ENCODE data around the gene ACKR2.

ACKR2 gene

DNA sequence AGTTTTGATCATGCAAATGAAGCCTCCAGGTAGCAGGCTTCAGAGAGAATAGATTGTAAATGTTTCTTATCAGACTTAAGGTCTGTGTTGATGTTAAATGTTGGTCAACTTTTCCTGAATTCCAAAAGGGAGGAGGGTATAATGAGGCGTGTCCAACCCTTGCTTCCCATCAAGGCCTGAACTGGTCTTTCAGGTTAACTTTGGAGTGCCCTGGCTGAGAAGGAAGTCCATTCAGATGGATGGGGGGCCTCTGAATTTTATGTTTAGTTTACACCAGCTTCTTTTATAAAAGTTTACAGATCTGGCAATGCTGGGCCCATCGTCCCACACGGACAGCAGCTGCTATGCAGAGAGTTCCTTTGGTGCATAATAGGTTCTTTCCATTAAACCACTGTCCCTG lies 45.1 kb upstream of the ACKR2 start:
- no peaks in the 10 kb centered on the region for H4K20me1 ChIP-seq (ENCODE audit: insufficient read depth, low read length, poor library complexity, severe bottlenecking)
- H3K9ac ChIP-seq (ENCODE audit: low read depth, low read length, poor library complexity, severe bottlenecking), result no peak overlapping the region
- TF ChIP-seq, protein P1, sequence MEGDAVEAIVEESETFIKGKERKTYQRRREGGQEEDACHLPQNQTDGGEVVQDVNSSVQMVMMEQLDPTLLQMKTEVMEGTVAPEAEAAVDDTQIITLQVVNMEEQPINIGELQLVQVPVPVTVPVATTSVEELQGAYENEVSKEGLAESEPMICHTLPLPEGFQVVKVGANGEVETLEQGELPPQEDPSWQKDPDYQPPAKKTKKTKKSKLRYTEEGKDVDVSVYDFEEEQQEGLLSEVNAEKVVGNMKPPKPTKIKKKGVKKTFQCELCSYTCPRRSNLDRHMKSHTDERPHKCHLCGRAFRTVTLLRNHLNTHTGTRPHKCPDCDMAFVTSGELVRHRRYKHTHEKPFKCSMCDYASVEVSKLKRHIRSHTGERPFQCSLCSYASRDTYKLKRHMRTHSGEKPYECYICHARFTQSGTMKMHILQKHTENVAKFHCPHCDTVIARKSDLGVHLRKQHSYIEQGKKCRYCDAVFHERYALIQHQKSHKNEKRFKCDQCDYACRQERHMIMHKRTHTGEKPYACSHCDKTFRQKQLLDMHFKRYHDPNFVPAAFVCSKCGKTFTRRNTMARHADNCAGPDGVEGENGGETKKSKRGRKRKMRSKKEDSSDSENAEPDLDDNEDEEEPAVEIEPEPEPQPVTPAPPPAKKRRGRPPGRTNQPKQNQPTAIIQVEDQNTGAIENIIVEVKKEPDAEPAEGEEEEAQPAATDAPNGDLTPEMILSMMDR (conservative IDR thresholded peaks at IDR 0.05; ENCODE audit: low read length), result no peak
- TF ChIP-seq EZH2phosphoT487 (IDR thresholded peaks at IDR 0.05; ENCODE audit: borderline replicate concordance), result no peak

DNA sequence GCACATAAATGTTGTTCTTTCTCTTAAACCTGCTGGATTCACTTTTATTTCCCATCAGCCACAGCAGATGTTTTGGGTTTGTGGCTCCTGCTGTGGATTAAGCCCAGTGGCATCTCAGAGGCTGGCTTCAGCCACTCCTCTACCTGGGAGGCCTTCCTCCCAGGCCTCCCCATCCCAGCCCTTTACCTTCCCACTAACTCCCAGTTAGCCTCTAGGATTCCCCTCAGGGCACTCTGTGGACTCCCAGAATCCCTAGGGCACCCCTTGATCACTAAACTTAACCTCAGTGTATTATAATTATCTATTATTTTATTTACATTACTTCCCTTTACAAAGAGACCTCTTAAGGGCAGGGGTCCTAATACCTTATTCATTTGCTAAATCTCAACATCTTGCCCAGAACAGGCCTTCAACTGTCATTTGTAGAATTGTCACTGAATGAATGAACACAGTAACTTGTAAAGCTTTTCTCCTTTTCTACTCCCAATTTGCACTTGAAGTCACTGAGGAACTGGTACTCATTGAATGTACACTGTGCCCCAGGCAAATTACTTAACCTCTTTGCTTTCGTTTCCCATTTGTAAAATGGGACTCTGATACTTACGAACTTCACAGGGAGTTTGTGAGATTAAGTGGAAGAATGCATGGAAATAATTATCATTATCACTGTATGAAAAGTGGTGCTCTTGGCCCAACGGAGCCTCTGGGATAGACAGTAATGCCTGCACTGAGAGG lies 44.5 kb upstream of the ACKR2 start:
- Histone ChIP-seq H3F3A (ENCODE audit: low read depth) (no peaks in the 10 kb centered on the region), H3K9ac (ENCODE audit: low read depth, low read length, poor library complexity, severe bottlenecking) (no peak overlapping the region), H2AFZ (ENCODE audit: low read length) (no peak overlapping the region), H3K4me1 (ENCODE audit: insufficient read depth, low read length, poor library complexity, severe bottlenecking) (no peaks in the 10 kb centered on the region), H3K9me3 (ENCODE audit: insufficient read depth, low read depth, low read length) (no peaks in the 10 kb centered on the region), H3K4me2 (ENCODE audit: low read depth, low read length, poor library complexity, severe bottlenecking) (no peak overlapping the region), H3K4me3 (ENCODE audit: low read length, poor library complexity, severe bottlenecking) (no peak overlapping the region), H3K79me2 (ENCODE audit: insufficient read depth, low read length) (no peaks in the 10 kb centered on the region), H3K27me3 (ENCODE audit: insufficient read depth, low read length, poor library complexity, severe bottlenecking) (no peaks in the 10 kb centered on the region), H3K9me2 (replicated peaks; ENCODE audit: low read depth, low read length) (no peaks in the 10 kb centered on the region), H4K20me1 (ENCODE audit: insufficient read depth, low read length, poor library complexity, severe bottlenecking) (no peaks in the 10 kb centered on the region), H3K36me3 (ENCODE audit: insufficient read depth, low read length) (no peaks in the 10 kb centered on the region)
- TF ChIP-seq, protein P1 (conservative IDR thresholded peaks at IDR 0.05; ENCODE audit: low read length), result no peak
- TF ChIP-seq EZH2phosphoT487 (IDR thresholded peaks at IDR 0.05; ENCODE audit: borderline replicate concordance), result no peak

More for the DNA sequence above, 45.1 kb upstream of the ACKR2 start:
- Histone ChIP-seq H3K36me3 (ENCODE audit: insufficient read depth, low read length) (no peaks in the 10 kb centered on the region), H3K4me3 (ENCODE audit: low read length, poor library complexity, severe bottlenecking) (no peak overlapping the region), H3K4me2 (ENCODE audit: low read depth, low read length, poor library complexity, severe bottlenecking) (no peak overlapping the region), H3K27me3 (ENCODE audit: insufficient read depth, low read length, poor library complexity, severe bottlenecking) (no peaks in the 10 kb centered on the region), H3K4me1 (ENCODE audit: insufficient read depth, low read length, poor library complexity, severe bottlenecking) (no peaks in the 10 kb centered on the region), H3K9me3 (ENCODE audit: insufficient read depth, low read depth, low read length) (no peaks in the 10 kb centered on the region), H3K79me2 (ENCODE audit: insufficient read depth, low read length) (no peaks in the 10 kb centered on the region), H3K9me2 (replicated peaks; ENCODE audit: low read depth, low read length) (no peaks in the 10 kb centered on the region), H3F3A (ENCODE audit: low read depth) (no peaks in the 10 kb centered on the region; the same call in 1 of the 2 replicates), H2AFZ (ENCODE audit: low read length) (no peak overlapping the region)

DNA sequence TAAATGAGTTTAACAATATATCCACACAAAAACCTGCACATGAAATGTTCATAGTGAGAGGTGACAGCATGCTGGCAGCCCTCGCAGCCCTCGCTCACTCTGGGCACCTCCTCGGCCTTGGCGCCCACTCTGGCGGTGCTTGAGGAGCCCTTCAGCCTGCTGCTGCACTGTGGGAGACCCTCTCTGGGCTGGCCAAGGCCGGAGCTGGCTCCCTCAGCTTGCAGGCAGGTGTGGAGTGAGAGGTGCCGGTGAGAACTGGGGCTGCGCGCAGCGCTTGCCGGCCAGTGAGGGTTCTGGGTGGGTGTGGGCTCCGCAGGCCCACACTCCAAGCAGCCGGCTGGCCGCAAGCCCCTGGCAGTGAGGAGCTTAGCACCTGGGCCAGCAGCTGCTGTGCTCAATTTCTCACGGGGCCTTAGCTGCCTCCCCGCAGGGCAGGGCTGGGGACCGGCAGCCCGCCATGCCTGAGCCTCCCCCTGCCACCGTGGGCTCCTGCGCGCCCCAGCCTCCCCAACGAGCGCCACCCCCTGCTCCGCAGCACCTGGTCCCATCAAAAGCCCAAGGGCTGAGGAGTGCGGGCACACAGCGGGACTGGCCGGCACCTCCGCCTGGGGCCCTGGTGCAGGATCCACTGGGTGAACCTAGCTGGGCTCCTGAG lies 39.6 kb upstream of the ACKR2 start:
- Histone ChIP-seq H3K4me2 (ENCODE audit: low read depth, low read length, poor library complexity, severe bottlenecking) (no peak overlapping the region), H3F3A (ENCODE audit: low read depth) (no peaks in the 10 kb centered on the region)

More for the DNA sequence above, 39.6 kb upstream of the ACKR2 start:
- Histone ChIP-seq H3K9me2 (replicated peaks; ENCODE audit: low read depth, low read length) (no peaks in the 10 kb centered on the region), H3K79me2 (ENCODE audit: insufficient read depth, low read length) (no peaks in the 10 kb centered on the region), H3K4me1 (ENCODE audit: insufficient read depth, low read length, poor library complexity, severe bottlenecking) (no peaks in the 10 kb centered on the region), H3K4me3 (ENCODE audit: low read length, poor library complexity, severe bottlenecking) (no peak overlapping the region), H4K20me1 (ENCODE audit: insufficient read depth, low read length, poor library complexity, severe bottlenecking) (no peaks in the 10 kb centered on the region), H3K9me3 (ENCODE audit: insufficient read depth, low read depth, low read length) (no peaks in the 10 kb centered on the region), H3K9ac (ENCODE audit: low read depth, low read length, poor library complexity, severe bottlenecking) (no peak overlapping the region), H3K36me3 (ENCODE audit: insufficient read depth, low read length) (no peaks in the 10 kb centered on the region), H3K27me3 (ENCODE audit: insufficient read depth, low read length, poor library complexity, severe bottlenecking) (no peaks in the 10 kb centered on the region), H2AFZ (ENCODE audit: low read length) (no peak overlapping the region)
- no peak for TF ChIP-seq EZH2phosphoT487 (IDR thresholded peaks at IDR 0.05; ENCODE audit: borderline replicate concordance)
- TF ChIP-seq, protein P1 (conservative IDR thresholded peaks at IDR 0.05; ENCODE audit: low read length), result no peak
